ENCODE data around the gene DLG4.

DLG4 gene

GRCh38 chr17:7177954-7178477 lies 41.6 kb downstream of the DLG4 start (continued):
- TF ChIP-seq, protein P1, sequence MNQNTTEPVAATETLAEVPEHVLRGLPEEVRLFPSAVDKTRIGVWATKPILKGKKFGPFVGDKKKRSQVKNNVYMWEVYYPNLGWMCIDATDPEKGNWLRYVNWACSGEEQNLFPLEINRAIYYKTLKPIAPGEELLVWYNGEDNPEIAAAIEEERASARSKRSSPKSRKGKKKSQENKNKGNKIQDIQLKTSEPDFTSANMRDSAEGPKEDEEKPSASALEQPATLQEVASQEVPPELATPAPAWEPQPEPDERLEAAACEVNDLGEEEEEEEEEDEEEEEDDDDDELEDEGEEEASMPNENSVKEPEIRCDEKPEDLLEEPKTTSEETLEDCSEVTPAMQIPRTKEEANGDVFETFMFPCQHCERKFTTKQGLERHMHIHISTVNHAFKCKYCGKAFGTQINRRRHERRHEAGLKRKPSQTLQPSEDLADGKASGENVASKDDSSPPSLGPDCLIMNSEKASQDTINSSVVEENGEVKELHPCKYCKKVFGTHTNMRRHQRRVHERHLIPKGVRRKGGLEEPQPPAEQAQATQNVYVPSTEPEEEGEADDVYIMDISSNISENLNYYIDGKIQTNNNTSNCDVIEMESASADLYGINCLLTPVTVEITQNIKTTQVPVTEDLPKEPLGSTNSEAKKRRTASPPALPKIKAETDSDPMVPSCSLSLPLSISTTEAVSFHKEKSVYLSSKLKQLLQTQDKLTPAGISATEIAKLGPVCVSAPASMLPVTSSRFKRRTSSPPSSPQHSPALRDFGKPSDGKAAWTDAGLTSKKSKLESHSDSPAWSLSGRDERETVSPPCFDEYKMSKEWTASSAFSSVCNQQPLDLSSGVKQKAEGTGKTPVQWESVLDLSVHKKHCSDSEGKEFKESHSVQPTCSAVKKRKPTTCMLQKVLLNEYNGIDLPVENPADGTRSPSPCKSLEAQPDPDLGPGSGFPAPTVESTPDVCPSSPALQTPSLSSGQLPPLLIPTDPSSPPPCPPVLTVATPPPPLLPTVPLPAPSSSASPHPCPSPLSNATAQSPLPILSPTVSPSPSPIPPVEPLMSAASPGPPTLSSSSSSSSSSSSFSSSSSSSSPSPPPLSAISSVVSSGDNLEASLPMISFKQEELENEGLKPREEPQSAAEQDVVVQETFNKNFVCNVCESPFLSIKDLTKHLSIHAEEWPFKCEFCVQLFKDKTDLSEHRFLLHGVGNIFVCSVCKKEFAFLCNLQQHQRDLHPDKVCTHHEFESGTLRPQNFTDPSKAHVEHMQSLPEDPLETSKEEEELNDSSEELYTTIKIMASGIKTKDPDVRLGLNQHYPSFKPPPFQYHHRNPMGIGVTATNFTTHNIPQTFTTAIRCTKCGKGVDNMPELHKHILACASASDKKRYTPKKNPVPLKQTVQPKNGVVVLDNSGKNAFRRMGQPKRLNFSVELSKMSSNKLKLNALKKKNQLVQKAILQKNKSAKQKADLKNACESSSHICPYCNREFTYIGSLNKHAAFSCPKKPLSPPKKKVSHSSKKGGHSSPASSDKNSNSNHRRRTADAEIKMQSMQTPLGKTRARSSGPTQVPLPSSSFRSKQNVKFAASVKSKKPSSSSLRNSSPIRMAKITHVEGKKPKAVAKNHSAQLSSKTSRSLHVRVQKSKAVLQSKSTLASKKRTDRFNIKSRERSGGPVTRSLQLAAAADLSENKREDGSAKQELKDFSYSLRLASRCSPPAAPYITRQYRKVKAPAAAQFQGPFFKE (tag by site-specific recombination; IDR thresholded peaks at IDR 0.05; ENCODE audit: borderline replicate concordance): no peak
- TF ChIP-seq ZSCAN4 (tag by site-specific recombination; IDR thresholded peaks at IDR 0.05): 0 out of 2 replicates have a peak, but pooled peaks have one; percentile 46
- TF ChIP-seq ZBTB48 (tag by site-specific recombination; IDR thresholded peaks at IDR 0.05): peak; percentile 51; the same call in 1 of the 2 replicates
- peak; percentile 10; the same call in 1 of the 2 replicates for TF ChIP-seq ZNF394 (tag by site-specific recombination; IDR thresholded peaks at IDR 0.05; ENCODE audit: borderline replicate concordance)
- TF ChIP-seq SP2 (tag by site-specific recombination; IDR thresholded peaks at IDR 0.05): peak; percentile 62
- TF ChIP-seq ZNF184 (tag by site-specific recombination; IDR thresholded peaks at IDR 0.05): no peak
- TF ChIP-seq, protein P2, sequence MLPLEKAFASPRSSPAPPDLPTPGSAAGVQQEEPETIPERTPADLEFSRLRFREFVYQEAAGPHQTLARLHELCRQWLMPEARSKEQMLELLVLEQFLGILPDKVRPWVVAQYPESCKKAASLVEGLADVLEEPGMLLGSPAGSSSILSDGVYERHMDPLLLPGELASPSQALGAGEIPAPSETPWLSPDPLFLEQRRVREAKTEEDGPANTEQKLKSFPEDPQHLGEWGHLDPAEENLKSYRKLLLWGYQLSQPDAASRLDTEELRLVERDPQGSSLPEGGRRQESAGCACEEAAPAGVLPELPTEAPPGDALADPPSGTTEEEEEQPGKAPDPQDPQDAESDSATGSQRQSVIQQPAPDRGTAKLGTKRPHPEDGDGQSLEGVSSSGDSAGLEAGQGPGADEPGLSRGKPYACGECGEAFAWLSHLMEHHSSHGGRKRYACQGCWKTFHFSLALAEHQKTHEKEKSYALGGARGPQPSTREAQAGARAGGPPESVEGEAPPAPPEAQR (tag by site-specific recombination; IDR thresholded peaks at IDR 0.05): no peak
- peak; percentile 63 for TF ChIP-seq GLIS1 (tag by site-specific recombination; IDR thresholded peaks at IDR 0.05)
- no peak for TF ChIP-seq WT1 (tag by site-specific recombination; IDR thresholded peaks at IDR 0.05)
- TF ChIP-seq HOXA7 (CRISPR knock-in tag; IDR thresholded peaks at IDR 0.05; ENCODE audit: borderline replicate concordance): no peak
- TF ChIP-seq ZNF843 (tag by site-specific recombination; IDR thresholded peaks at IDR 0.05): no peak
- TF ChIP-seq MZF1 (tag by site-specific recombination; IDR thresholded peaks at IDR 0.05; ENCODE audit: borderline replicate concordance): no peak
- TF ChIP-seq KLF8 (tag by site-specific recombination; IDR thresholded peaks at IDR 0.05): peak; percentile 30; the same call in 1 of the 2 replicates
- TF ChIP-seq SP3 (tag by site-specific recombination; IDR thresholded peaks at IDR 0.05): peak; percentile 61
- peak; percentile 85 for TF ChIP-seq IKZF3 (tag by site-specific recombination; IDR thresholded peaks at IDR 0.05)
- TF ChIP-seq, protein P3, sequence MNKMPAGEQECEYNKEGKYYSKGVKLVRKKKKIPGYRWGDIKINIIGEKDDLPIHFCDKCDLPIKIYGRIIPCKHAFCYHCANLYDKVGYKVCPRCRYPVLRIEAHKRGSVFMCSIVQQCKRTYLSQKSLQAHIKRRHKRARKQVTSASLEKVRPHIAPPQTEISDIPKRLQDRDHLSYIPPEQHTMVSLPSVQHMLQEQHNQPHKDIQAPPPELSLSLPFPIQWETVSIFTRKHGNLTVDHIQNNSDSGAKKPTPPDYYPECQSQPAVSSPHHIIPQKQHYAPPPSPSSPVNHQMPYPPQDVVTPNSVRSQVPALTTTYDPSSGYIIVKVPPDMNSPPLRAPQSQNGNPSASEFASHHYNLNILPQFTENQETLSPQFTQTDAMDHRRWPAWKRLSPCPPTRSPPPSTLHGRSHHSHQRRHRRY (tag by site-specific recombination; IDR thresholded peaks at IDR 0.05): 0 out of 2 replicates have a peak, but pooled peaks have one; percentile 51
- no peak for TF ChIP-seq ZNF48 (tag by site-specific recombination; IDR thresholded peaks at IDR 0.05)
- no peak for TF ChIP-seq ZNF23 (tag by site-specific recombination; IDR thresholded peaks at IDR 0.05; ENCODE audit: borderline replicate concordance)
- TF ChIP-seq BCL11A (tag by site-specific recombination; IDR thresholded peaks at IDR 0.05; ENCODE audit: low read depth): no peak
- TF ChIP-seq KLF16 (tag by site-specific recombination; IDR thresholded peaks at IDR 0.05): peak; percentile 54
- no peak for TF ChIP-seq KLF10 (tag by site-specific recombination; IDR thresholded peaks at IDR 0.05)
- no peak for TF ChIP-seq ZNF544 (tag by site-specific recombination; IDR thresholded peaks at IDR 0.05)
- no peak for TF ChIP-seq ZNF704 (tag by site-specific recombination; IDR thresholded peaks at IDR 0.05)
- TF ChIP-seq ZNF274 (IDR thresholded peaks at IDR 0.05; ENCODE audit: low read length): no peak
- no peak for TF ChIP-seq ZNF274 (tag by site-specific recombination; IDR thresholded peaks at IDR 0.05; ENCODE audit: borderline replicate concordance)
- TF ChIP-seq KLF9 (tag by site-specific recombination; IDR thresholded peaks at IDR 0.05; ENCODE audit: low read depth): peak; percentile 94
- TF ChIP-seq, protein P4, sequence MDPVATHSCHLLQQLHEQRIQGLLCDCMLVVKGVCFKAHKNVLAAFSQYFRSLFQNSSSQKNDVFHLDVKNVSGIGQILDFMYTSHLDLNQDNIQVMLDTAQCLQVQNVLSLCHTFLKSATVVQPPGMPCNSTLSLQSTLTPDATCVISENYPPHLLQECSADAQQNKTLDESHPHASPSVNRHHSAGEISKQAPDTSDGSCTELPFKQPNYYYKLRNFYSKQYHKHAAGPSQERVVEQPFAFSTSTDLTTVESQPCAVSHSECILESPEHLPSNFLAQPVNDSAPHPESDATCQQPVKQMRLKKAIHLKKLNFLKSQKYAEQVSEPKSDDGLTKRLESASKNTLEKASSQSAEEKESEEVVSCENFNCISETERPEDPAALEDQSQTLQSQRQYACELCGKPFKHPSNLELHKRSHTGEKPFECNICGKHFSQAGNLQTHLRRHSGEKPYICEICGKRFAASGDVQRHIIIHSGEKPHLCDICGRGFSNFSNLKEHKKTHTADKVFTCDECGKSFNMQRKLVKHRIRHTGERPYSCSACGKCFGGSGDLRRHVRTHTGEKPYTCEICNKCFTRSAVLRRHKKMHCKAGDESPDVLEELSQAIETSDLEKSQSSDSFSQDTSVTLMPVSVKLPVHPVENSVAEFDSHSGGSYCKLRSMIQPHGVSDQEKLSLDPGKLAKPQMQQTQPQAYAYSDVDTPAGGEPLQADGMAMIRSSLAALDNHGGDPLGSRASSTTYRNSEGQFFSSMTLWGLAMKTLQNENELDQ (tag by site-specific recombination; IDR thresholded peaks at IDR 0.05; ENCODE audit: low read depth): no peak
- no peak for TF ChIP-seq TRIM28 (IDR thresholded peaks at IDR 0.05; ENCODE audit: borderline replicate concordance, low read length)

All from HEK293 (cell line).